Medulla oblongata (tissue), 1 donor: ENCODE data around the gene KDM5A.

ENCODE experiments used
- DNase-seq: peaks from one replicate; pipeline ENCODE4 v3.0.0-alpha.2; 2015; ENCODE audit errors: extremely low spot score

KDM5A gene

GRCh38 chr12:272942-273341 lies 116.2 kb downstream of the KDM5A start:
- DNase-seq = no peak

DNA sequence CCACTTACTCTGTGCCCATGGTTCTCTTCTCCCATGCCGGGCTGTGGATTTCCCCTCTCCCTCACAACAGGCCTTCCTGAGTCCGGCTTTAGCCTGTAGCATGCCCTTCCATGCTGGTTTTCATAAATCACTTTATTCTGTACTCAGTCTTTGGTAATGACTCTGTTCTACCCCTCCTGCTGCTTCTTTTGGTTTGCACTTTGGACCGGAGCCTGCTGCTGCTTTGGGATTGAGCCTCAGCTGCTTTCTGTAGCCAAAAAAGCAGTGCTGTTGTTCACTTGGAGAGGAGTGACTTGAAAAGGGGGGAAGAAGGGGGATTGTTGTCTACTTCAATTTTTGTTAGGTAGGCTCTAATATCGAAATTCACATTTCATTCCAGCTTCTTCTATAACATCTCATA lies 118.0 kb downstream of the KDM5A start:
- peak; percentile 61 for DNase-seq

DNA sequence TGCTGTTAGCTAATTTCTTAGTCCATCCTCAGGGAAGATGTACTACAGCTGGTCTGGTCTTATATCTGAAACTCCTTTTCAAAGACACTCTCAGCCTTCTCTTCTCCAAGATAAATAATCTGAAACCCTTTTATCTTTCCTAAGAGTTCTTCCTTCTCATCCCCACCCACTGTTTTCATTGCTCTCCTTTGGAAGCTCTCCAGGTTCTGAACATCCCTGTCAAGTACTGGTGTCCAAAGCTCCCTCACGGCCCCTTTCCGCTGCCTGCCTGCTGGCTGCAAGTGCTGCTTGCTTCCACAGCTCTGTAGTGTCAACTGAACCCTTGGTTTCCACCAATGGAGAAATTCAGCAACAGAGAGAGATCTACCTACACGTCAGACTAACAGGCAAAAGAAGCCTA lies 119.9 kb downstream of the KDM5A start:
- no peak for DNase-seq

- DNase-seq = no peak
Measured at GRCh38 chr12:268483-268840, 120.7 kb downstream of the KDM5A start.

GRCh38 chr12:267581-268482 lies 121.3 kb downstream of the KDM5A start:
- no peak for DNase-seq

DNA sequence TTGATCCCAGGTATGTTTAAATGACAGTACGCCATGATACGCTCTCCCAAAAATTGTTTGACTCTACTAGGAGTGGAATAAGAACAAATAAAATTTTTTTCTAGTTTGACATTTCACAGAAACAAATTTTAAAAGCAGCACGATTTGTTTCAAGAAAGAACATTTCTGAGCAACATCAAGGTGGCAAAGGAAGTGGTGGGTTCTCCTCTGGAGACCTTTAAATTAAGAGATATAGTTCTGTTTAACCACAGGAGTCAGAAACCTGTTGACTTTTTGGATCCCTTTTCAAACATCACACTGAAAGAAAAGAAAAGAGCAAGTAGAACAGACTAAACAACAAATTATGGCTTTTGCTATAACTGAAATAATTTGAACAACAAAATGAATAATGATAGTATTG lies 124.0 kb downstream of the KDM5A start:
- DNase-seq = no peak

DNA sequence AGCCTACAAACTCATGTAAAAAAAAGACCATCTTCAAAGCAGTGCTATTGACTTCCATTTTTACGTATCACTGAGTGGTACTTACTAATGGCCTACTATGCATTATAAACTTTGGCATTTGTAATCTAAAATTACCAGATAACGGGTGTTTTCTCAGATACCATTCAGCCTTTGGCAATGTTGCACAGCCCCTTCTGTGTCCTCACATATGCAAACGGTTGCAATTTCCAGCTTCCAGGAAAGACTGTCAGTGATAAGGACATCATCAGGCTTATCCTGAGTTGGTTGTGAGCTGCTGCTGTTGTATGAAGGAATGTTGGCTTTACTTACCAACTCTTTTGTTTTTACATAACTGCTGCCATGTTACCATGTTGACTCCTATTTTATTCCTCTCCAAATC lies 124.9 kb downstream of the KDM5A start:
- DNase-seq = no peak

GRCh38 chr12:263574-263973 lies 125.5 kb downstream of the KDM5A start:
- DNase-seq = no peak

DNA sequence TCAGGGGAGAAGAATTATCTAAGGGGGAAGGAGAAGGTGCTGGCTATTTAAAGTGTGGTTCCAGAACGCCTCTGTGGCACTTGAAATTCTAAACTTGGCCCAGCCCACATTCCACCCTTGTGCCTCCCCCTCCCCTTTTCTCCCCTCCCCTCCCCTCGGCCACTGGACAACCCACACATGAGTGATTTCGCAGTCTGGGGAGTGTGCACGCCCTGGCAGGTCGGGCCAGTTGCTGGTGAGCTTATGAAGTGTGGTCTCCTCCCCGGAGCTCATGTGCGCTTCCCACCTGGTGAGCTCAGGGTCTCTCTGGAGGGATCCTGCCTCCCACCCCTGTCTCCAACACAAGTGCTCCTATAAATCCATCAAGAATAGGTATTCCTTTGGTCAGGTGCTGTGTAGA lies 126.3 kb downstream of the KDM5A start, which contains the start of gene SLC6A13:
SLC6A13 (minus strand) TSS at position 20 of the 400 bp plus-strand sequence. CDS start 2,784 bp downstream, outside the sequence.
- DNase-seq = no peak

DNA sequence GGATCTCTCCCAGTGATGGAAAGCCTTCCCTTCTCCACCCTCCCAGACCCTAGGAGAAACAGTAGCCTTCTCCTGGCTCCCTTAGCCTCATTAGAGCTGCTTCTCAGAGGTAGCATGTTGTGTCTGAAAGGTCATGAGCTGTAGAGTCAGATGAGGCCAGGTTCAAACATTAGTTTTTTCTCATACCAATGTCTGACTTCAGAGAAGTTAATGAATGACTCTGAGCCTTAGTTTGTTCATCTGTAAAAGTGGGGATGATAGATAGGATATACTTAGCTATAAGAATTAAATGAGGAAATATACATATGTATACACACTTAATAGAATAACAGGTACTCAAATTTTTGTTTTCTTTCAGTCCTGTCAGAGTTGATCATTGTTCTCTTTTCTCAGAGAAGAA lies 127.0 kb downstream of the KDM5A start:
- DNase-seq = no peak

- no peak for DNase-seq
Measured at GRCh38 chr12:257521-258321, 131.4 kb downstream of the KDM5A start.

DNA sequence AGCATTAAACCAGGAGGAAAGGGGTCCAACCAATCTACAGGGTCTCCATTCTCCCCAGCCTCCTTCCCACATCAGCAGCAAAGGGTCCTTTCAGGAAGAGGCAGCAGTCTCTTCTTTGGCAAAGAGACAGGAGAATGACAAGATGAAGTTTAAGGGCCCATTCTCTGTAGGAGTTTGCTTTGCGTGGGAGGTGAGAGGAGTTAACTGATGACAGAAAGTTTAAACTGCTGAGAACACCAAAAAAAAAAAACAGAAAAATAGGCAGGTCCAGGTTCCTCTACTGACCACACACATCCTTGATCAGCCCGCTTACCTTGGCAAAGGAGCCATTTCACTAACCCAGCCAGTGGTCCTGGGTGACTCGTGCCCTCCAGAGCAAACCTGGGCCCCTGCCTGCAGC lies 132.2 kb downstream of the KDM5A start:
- no peak for DNase-seq

DNA sequence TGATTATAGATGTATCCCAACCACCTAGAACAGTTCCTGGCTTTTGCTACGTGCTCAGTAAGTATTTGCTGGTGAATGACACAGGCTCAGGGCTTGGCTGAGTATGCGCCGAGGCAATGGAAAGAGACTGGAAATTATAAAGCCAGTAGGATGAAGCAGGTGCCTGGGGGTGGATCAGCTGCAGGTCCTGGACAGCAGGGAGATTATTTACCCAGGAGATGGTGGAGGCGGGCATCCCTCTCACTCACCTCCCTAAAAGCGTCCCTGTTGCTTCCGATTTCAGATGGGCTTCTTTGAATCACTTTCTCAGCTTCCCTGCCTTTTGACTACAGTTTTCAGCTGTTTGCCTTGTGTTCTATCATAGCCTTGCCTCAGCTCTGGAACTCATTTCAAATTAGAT lies 132.9 kb downstream of the KDM5A start:
- no peak for DNase-seq

- no peak for DNase-seq
Measured at GRCh38 chr12:254912-255311, 134.2 kb downstream of the KDM5A start.

GRCh38 chr12:254039-254438 lies 135.1 kb downstream of the KDM5A start:
- DNase-seq = no peak

DNA sequence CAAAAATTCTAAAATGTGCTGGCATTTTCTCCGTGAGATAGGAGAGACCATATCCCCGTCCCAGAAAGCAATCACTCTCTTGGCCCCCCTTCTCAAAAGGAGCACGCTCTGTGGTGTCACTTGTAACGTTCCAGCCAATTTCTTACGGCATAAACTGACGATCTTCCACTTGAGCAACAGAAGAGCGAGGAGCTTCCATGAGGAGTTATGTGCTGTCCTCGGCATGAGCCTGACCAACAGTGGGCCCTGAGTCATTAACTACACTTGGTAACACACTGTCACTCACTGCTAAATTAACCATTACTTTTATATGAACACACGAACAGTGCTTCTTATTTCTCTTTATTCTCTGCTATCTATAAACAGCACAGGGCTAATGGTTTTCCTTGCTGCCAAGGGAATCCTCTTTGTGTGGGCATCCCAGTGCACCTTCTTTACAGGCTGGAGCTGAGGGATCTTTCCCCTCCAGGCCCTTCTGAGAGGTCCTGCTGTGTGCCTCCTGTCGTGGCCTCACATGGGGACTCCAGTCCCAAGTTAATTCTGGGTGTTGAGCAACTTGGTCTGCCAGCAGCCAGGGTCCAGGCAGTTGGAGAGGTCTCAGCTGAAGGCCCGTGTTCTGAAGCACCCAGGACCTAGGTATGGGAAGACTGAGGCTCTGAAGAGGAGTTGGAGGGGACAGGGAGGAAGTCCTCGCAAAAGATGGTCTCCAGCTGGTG lies 135.8 kb downstream of the KDM5A start:
- DNase-seq = no peak

- no peak for DNase-seq
Measured at GRCh38 chr12:252636-253035, 136.5 kb downstream of the KDM5A start.

DNA sequence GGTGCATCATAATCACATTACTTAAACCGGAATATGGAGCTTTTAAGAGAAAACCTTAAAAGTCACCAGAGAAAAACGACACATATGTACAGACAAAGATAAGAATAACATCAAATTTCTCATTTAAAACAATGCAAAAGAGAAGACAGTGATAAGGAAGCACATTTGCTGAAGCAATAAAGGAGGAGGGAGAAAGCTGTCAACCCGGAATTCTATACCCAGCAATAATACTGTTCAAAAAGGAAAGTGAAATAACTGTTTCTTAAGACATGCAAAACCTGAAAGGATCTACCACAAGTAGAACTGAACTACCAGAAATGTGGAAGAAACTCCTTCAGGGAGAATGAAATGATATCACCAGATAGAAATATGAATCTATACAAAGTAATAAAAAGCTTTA lies 141.8 kb downstream of the KDM5A start:
- DNase-seq = no peak

- no peak for DNase-seq
Measured at GRCh38 chr12:243381-243780, 145.7 kb downstream of the KDM5A start.

DNA sequence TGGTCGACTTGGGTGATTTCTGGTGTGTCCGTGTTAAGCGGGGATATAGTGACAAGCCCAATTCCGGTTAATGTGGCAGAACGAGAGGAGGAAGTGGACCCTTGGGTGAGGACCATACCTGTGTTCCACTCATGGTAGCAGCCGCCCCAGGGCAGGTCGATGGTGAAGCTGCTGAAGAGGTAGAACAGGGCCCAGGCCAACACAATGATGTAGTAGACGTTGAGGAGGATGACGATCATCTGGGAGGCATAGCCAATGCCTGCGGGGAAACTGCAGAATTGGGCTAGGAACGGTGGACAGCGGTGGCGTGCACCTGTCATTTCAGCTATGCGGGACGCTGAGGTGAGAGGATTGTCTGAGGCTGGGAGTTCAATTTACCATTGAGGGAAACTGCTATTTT lies 146.6 kb downstream of the KDM5A start:
- DNase-seq = no peak

DNA sequence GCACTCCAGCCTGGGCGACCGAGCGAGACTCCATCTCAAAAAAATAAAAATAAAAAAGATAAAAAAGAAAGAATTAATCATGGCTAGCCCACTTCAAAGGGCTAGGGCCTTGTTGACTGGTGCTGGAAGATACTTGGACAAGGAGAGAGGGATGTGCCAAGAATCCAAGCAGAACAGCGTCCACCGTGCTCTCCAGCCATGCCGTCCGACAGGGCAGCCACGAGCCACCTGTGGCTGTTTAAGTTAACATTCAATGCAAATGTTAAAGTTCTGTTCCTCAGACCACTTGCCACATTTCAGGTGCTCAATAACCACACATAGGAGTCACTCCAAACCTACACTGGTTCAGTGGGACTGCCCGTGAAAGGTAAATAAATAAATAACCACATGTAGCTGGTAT lies 147.9 kb downstream of the KDM5A start:
- DNase-seq = no peak

DNA sequence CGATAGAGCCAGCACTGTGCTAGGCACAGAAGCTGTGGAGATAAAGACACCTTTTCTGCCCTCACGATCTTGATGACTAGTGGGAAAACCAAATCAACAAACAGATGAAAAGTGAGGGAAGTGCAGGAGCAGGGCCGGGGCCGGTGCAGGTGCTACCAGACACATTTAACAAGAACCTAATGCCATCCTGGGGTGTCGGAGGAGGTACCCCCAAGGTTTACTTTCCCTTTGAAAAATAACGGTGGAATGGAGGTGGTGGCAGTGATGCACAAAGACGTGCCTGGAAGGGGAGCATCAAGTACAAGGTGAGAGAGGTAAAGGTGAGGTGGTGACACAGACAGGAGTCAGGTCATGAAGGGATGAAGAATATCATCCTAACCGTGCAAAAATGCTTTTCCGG lies 148.6 kb downstream of the KDM5A start:
- no peak for DNase-seq
